ENCODE data around the gene CXCL1.

- TF ChIP-seq, protein P1, sequence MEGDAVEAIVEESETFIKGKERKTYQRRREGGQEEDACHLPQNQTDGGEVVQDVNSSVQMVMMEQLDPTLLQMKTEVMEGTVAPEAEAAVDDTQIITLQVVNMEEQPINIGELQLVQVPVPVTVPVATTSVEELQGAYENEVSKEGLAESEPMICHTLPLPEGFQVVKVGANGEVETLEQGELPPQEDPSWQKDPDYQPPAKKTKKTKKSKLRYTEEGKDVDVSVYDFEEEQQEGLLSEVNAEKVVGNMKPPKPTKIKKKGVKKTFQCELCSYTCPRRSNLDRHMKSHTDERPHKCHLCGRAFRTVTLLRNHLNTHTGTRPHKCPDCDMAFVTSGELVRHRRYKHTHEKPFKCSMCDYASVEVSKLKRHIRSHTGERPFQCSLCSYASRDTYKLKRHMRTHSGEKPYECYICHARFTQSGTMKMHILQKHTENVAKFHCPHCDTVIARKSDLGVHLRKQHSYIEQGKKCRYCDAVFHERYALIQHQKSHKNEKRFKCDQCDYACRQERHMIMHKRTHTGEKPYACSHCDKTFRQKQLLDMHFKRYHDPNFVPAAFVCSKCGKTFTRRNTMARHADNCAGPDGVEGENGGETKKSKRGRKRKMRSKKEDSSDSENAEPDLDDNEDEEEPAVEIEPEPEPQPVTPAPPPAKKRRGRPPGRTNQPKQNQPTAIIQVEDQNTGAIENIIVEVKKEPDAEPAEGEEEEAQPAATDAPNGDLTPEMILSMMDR (conservative IDR thresholded peaks at IDR 0.05 in 1 of 2, IDR thresholded peaks at IDR 0.05 in 1 of 2; ENCODE audit: low read depth in 1 of 2, low read length in 2 of 2), result no peak
- no peak for TF ChIP-seq EZH2 (IDR thresholded peaks at IDR 0.05; ENCODE audit: low read length, missing control alignments)
Observed at GRCh38 chr4:73822389-73822788, 46.8 kb upstream of the CXCL1 start.
